Body of pancreas (tissue), 4 donors: ENCODE data around the gene C10orf95. TPM values are rescaled to one million over a fixed set of nuclear protein-coding genes. Genes with fewer than 3 reads are reported as not detected.

Experiments
- ATAC-seq: fragments of 150-250 bp; one replicate; pipeline ENCODE4 v1.9.1; 2016
- DNase-seq, 4 donors: peaks; one replicate each; pipeline ENCODE4 v3.0.0-alpha.2; 2019
- H3K27ac ChIP-seq, 4 donors: fragments of 200-600 bp; sonication (generic); 1 replicate in 3 of 4; 2 replicates in 1 of 4; pipeline versions ENCODE4 v1.5.1 to v1.6.1; 2016 to 2019; ENCODE audit warnings: mild to moderate bottlenecking in 1 of 4, mixed read lengths in 1 of 4, moderate library complexity in 1 of 4
- H3K27me3 ChIP-seq, 2 donors: fragments of 200-600 bp; sonication (generic); one replicate each; pipeline ENCODE4 v1.6.0; 2016; ENCODE audit warnings: mild to moderate bottlenecking in 1 of 2
- H3K36me3 ChIP-seq, 2 donors: fragments of 200-600 bp; sonication (generic); replicated peaks in 1 of 2; 2 replicates each; pipeline ENCODE4 v1.5.1; 2016; ENCODE audit warnings: low read depth in 2 of 2; ENCODE audit not compliant: insufficient read depth in 1 of 2
- H3K4me1 ChIP-seq: fragments of 200-600 bp; sonication (generic); one replicate; pipeline ENCODE4 v1.6.0; 2016
- H3K4me3 ChIP-seq, 2 donors: fragments of 200-600 bp; sonication (generic); 1 replicate in 1 of 2; 2 replicates in 1 of 2; pipeline ENCODE4 v1.5.1; 2016 to 2019
- H3K9me3 ChIP-seq, 3 donors: fragments of 200-600 bp; sonication (generic); 1 replicate in 2 of 3; 2 replicates in 1 of 3; pipeline ENCODE4 v1.5.1; 2016
- POLR2A ChIP-seq, 3 donors: fragments of 450-650 bp; IDR thresholded peaks; one replicate each; pipeline ENCODE4 v1.6.1; 2016; ENCODE audit warnings: antibody characterized with exemption in 3 of 3, mild to moderate bottlenecking in 2 of 3
- WGBS, 2 donors: methylation state at CpG; one replicate each; pipeline ENCODE4 v1.1.5; 2017; 5-methylcytosine and 5-hydroxymethylcytosine counted together
- intact Hi-C: fragments of 100-400 bp; cut with DNase I; formaldehyde crosslinking; loops from one replicate; pipeline ENCODE4 v1.15.1; 2023
- total RNA-seq, 2 donors: library from RNA; depleted of rRNA; stranded (reverse); fragments of >200 nt; gene quantifications; one replicate each; pipeline ENCODE4 v1.1.0, GENCODE V29; 2016
- TF ChIP-seq, protein P1 (sequence below), 7 experiments: fragments of 450-650 bp in 4 of 7; fragments of 200-600 bp in 3 of 7; sonication (generic) in 3 of 7; IDR thresholded peaks; one replicate each; pipeline ENCODE4 v1.5.1; 2016 to 2019; ENCODE audit warnings: antibody characterized with exemption in 7 of 7

Gene C10orf95
- total RNA-seq, 2 donors from 2014 or later, result 0.66 to 4.2 TPM

DNA sequence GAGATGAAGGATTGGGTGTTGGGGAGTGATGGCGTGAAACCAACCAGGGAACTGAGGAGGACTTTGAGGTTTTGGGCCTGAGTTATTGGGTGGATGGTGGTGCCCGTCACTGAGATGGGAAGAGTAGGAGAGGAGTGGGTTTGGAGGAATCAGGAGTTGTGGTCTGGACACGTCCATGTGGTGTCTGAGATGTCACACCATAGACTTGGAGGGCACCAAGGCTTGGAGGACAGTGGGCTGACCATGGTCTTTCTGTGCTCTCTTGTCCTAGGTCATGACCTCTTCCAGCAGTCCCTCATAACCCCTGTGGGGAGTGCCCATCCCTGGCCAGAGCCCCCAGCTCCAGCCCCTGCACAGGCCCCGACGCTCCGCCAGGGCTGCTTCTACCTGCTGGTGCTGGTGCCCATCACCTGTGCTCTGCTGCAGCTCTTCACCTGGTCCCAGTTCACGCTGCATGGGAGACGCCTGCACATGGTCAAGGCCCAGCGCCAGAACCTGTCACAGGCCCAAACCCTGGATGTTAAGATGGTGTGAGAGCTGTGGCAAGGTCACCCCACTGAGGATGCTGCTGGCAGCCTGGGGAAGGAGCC, 24.2 kb upstream of the C10orf95 start:
- TF ChIP-seq POLR2A (IDR thresholded peaks at IDR 0.05), result no peak
- TF ChIP-seq, protein P1, sequence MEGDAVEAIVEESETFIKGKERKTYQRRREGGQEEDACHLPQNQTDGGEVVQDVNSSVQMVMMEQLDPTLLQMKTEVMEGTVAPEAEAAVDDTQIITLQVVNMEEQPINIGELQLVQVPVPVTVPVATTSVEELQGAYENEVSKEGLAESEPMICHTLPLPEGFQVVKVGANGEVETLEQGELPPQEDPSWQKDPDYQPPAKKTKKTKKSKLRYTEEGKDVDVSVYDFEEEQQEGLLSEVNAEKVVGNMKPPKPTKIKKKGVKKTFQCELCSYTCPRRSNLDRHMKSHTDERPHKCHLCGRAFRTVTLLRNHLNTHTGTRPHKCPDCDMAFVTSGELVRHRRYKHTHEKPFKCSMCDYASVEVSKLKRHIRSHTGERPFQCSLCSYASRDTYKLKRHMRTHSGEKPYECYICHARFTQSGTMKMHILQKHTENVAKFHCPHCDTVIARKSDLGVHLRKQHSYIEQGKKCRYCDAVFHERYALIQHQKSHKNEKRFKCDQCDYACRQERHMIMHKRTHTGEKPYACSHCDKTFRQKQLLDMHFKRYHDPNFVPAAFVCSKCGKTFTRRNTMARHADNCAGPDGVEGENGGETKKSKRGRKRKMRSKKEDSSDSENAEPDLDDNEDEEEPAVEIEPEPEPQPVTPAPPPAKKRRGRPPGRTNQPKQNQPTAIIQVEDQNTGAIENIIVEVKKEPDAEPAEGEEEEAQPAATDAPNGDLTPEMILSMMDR (IDR thresholded peaks at IDR 0.05), result no peak
- no peaks in the 10 kb centered on the region for H3K27me3 ChIP-seq
- H3K4me1 ChIP-seq, result no peaks in the 10 kb centered on the region
- H3K27ac ChIP-seq, result no peak overlapping the region
- ATAC-seq, result no peak
- 73 to 87% methylated on average over 9 of the region's 9 CpGs for WGBS, 2 donors
- intact Hi-C loops, result no loop called here
- peaks cover 0 to 4% of the 10 kb centered on the region in 2 donors for H3K36me3 ChIP-seq
- H3K9me3 ChIP-seq, result no peaks in the 10 kb centered on the region
- no peak overlapping the region for H3K4me3 ChIP-seq
- DNase-seq, result no peak

DNA sequence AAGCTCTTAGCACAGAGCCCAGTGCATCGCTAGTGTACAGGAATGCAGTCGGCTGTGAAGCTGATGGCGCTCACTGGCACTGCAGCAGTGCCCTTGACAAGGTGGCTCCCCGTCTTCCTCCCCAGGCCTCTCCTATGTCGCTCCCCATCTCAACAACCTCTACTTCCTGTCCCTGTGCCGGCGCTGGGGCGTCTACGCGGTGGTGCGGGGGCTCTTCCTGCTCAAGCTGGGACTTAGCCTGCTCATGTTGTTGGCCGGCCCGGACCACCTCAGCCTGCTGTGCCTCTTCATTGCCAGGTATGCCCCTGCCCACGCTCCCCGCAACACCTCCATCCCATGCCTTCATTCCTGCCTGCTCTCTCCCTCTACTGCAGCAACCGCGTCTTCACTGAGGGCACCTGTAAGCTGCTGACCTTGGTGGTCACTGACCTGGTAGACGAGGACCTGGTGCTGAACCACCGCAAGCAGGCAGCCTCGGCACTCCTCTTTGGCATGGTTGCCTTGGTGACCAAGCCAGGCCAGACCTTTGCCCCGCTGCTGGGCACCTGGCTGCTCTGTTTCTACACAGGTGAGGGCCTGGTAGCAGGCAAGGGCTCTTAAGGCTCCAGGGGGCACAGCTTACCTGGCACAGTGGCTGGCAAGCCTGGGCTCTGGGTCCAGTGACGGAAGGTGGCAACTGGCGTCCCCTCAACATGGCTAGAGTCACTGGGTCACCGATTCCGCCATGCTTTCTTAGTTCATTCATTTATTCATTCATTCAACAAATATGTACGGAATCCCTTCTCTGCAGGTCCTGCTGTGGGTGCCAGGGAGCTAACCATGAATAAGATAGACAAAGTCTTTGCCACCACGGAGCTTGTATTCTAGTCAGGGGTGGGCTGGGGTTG, 22.3 kb upstream of the C10orf95 start:
- Histone ChIP-seq H3K36me3 (no peaks in the 10 kb centered on the region), H3K4me1 (no peaks in the 10 kb centered on the region), H3K4me3 (no peak overlapping the region), H3K9me3 (no peaks in the 10 kb centered on the region), H3K27me3 (no peaks in the 10 kb centered on the region), H3K27ac (no peak overlapping the region)
- ATAC-seq, result no peak
- no peak for DNase-seq
- intact Hi-C loops, result no loop called here
- TF ChIP-seq POLR2A (IDR thresholded peaks at IDR 0.05), result no peak
- TF ChIP-seq, protein P1 (IDR thresholded peaks at IDR 0.05), result no peak
- WGBS, 2 donors, result 73 to 79% methylated on average over 18 to 22 of the region's 27 CpGs

DNA sequence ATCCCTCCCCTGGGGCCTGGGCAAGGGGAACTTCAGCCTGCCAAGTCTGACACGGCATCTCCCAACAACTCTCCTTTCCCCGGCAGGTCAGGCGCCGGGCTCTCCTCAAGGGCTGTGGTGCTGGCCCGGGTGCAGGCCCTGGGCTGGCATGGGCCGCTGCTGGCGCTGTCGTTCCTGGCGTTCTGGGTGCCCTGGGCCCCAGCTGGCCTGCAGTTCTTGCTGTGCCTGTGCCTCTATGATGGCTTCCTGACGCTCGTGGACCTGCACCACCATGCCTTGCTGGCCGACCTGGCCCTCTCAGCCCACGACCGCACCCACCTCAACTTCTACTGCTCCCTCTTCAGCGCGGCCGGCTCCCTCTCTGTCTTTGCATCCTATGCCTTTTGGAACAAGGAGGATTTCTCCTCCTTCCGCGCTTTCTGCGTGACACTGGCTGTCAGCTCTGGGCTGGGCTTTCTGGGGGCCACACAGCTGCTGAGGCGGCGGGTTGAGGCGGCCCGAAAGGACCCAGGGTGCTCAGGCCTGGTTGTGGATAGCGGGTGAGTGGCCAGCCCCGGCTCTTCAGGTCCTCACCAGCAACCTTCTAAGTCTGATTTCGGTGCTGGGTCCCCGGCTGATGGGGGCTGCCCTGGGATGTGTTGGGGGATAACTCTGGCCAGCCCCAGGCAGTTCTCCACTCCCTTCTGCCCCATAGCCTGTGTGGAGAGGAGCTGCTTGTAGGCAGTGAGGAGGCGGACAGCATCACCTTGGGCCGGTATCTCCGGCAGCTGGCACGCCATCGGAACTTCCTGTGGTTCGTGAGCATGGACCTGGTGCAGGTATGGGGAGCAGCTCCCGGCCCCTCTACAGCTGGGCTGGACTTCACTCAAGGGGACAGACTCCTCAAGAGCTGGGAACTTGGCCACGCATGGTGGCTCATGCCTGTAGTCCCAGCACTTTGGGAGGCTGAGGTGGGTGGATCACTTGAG, 19.5 kb upstream of the C10orf95 start:
- ATAC-seq, result no peak
- H3K9me3 ChIP-seq, result no peaks in the 10 kb centered on the region
- no peak for DNase-seq
- no peak overlapping the region for H3K27ac ChIP-seq
- intact Hi-C loops, result no loop called here
- H3K4me3 ChIP-seq, result no peak overlapping the region
- no peaks in the 10 kb centered on the region for H3K36me3 ChIP-seq
- WGBS, 2 donors, result 89 to 90% methylated on average over 15 to 36 of the region's 36 CpGs
- TF ChIP-seq, protein P1 (IDR thresholded peaks at IDR 0.05), result no peak
- no peak for TF ChIP-seq POLR2A (IDR thresholded peaks at IDR 0.05)
- no peaks in the 10 kb centered on the region for H3K27me3 ChIP-seq
- no peaks in the 10 kb centered on the region for H3K4me1 ChIP-seq

DNA sequence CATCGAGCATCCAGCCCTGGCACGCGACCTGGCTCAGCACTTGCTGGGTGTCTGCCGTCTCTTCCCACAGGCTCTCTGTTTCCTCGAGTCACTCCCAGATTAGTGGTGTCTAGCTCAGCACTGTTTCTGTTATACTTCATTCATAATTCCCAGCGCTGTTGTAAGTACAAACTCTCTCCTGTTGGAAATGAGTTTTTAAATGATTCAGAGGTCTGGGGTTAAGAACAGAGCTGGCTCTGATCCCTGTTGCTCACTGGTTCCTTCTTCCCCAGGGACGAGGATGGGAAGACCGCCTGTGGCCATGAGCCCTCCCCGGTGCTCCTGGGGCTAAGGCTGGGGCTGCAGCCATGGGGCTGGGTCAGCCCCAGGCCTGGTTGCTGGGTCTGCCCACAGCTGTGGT, 17.3 kb upstream of the C10orf95 start:
- no peaks in the 10 kb centered on the region for H3K4me1 ChIP-seq
- H3K27me3 ChIP-seq, result no peaks in the 10 kb centered on the region
- no peaks in the 10 kb centered on the region for H3K36me3 ChIP-seq
- WGBS, 2 donors, result 59 to 86% methylated on average over 9 of the region's 9 CpGs
- H3K4me3 ChIP-seq, result no peak overlapping the region
- no peaks in the 10 kb centered on the region for H3K9me3 ChIP-seq
- no peak for DNase-seq
- H3K27ac ChIP-seq, result peak overlapping the region in 1 of 4 donors; percentile 6
- TF ChIP-seq, protein P1 (IDR thresholded peaks at IDR 0.05), result no peak
- TF ChIP-seq POLR2A (IDR thresholded peaks at IDR 0.05), result no peak
- intact Hi-C loops, result no loop called here
- ATAC-seq, result peak; percentile 11
